Embryonic facial prominence (tissue), 1 donor: Measurements from ENCODE around the gene CER1.

Experiments
- DNase-seq: peaks from one replicate; pipeline ENCODE4 v3.0.0-alpha.2; 2016; ENCODE audit errors: extremely low spot score

CER1 gene, protein sequence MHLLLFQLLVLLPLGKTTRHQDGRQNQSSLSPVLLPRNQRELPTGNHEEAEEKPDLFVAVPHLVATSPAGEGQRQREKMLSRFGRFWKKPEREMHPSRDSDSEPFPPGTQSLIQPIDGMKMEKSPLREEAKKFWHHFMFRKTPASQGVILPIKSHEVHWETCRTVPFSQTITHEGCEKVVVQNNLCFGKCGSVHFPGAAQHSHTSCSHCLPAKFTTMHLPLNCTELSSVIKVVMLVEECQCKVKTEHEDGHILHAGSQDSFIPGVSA

DNA sequence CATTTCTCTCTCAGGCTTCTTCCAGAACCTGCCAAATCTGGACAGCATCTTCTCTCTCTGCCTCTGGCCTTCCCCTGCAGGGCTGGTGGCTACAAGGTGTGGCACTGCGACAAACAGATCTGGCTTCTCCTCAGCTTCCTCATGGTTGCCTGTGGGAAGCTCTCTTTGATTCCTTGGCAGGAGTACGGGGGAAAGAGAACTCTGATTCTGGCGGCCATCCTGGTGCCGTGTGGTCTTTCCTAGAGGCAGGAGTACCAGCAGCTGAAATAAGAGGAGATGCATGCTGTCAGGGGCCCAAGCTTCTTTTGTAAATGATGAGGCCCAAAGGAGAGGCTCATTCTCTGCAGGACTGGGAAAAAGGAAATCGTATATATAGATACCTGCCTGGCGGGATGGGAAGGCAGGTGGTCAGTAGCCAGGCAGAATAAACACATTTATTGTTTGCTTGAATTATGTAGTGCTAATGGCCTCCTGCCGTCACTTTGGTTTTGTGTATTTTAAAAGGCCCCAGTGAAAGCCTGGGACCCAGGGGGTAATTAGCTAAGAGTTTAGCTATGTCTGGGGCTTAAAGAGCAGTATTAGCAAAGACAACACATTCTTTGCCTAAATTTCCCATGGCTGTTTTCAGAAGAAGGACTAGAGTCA, at the start of gene CER1:
Gene CER1 (minus strand): TSS at position 343 of the 645 bp plus-strand sequence. CDS start 61 bp downstream, at position 282.
- DNase-seq, result no peak

DNA sequence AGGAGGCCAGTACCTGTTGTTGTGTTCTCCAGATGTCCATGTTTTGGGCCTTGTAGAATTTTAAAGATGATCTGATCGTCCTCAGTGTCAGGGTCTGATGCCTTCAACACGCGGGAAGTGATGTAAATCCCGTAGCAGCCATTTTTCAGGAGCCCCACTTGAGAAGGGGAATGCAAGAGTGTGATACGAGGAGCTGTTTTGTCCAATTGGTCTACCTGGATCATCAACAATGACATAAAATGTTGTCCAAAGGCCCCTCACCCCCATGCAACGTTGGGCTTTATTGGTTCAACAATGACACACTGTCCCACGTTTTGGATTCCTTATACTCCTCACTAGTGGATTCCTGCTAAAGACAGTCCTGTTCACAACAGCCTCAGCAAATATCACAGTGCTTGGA, 48.1 kb upstream of the CER1 start:
- DNase-seq, result no peak

DNA sequence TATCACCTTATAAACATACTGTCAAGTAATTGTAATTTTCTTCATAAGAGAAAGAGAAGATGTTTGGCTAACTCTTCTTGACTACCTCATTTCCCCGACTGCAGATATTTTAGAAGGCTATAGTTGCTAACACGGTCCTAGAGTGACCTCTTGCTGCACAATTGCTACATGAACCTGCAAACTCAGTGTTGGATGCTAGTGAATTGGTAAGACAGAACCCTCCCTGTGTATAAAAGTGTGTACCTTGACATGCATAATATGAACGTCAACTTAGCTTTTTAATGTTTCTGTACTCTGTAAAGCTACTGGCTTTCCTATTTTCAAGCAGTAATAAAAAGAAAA, 46.7 kb upstream of the CER1 start:
- DNase-seq, result no peak

DNA sequence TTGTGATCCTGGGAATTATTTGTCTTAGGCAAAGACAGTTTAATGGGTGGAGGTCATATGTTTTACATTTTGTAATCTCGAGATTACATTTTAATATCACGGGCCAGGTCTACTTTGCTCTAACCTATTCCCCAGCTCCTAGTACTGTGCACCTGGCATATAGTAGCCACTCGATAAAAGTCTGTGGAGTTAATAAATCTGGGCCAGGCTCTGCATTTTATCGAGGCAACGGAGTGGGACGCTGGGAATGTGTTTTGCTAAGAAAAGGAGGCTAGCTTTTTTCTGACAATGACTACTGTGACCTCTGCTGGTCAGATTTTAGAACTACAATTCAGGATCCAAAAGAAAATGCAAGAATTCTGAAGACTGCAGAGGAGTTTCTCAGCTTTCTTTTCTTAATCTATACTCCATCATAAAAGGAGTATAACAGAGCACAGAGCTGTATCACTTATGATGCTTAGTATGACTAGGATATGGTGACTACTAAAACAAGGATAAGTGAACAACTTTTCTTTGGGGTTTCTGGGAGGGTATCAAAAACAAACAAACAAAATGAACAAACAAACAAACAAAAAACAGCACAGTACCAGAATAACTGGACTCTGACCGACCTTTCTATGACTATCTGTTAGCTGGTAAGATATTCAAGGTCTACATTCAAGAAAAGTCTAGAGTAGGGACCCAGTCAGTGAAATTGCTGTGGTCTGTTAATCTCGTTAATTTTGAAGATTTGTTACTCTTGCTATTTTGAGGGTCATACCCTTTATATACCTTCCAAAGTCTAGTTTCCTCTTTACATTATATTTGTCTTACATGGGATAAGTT, 46.1 kb upstream of the CER1 start:
- DNase-seq, result peak; percentile 25

DNA sequence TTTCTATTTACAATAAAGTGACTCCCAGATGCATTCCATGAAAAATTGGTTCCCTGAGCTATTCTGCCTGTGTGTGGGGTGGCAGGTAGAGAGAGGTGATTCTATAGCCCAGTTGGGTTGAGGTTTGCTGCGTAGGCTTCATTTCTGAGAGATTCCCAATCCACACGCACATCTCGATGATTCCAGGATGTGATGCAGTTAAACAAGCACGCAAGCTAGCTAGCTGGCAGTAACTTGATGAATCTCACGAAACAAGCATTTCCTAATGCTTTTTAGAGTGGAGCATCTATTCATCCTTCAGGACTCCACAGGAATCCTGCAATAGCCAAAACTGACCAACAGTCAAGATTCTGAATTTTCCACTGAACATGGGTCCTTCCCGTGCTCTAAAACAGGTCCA, 43.8 kb upstream of the CER1 start:
- no peak for DNase-seq

DNA sequence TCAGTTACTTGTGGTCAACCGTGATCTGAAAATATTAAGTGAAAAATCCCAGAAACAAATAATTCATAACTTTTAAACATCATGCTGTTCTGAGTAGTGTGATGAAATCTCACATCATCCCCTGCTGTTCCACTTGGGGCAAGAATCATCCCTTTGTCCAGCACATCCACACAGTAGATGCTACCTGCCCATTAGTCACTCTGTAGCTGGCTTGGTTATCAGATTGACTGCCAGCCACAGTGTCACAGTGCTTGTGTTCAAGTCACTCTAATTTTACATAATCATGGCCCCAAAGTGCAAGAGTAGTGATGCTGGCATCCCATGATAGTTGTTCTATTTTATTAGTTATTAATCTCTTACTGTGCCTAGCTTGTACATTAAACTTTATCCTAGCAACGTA, 39.1 kb upstream of the CER1 start:
- DNase-seq, result no peak

DNA sequence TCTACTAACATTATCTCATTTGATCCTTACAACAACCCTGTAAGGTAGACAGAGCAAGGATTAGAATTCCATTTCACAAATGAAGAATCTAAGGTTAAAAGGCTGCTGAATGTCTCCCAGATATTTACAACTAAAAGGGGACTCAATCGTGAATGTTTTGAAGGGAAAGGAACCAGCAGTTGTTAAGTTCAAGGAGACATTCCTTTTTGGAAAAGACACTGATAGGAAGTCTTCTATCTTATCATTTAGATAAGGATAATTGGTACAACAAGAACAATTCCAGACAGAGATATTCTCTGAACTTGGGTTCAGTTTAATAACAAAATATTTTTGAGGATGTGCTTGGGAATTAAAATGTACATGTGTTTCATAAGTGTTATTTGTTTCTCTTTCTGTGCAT, 37.5 kb upstream of the CER1 start:
- DNase-seq, result no peak

DNA sequence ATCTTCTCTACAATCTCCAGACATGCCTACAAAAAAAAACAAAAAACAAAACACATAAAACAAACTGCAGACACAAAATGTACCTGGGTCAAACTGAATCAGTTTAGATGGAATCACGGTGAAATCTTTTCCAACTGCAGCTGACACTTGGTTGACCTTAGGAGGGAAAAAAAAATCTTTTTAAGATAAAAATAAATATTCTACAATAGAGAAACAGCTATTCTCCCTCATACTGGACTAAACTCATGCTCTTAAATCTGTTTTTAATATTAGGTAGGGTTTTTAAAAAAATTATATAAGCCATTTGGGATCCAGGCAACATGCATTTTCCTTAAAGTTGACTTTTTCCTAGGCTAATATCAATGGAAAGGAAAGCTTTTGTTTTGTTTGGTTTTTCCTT, 33.8 kb upstream of the CER1 start:
- DNase-seq, result no peak

DNA sequence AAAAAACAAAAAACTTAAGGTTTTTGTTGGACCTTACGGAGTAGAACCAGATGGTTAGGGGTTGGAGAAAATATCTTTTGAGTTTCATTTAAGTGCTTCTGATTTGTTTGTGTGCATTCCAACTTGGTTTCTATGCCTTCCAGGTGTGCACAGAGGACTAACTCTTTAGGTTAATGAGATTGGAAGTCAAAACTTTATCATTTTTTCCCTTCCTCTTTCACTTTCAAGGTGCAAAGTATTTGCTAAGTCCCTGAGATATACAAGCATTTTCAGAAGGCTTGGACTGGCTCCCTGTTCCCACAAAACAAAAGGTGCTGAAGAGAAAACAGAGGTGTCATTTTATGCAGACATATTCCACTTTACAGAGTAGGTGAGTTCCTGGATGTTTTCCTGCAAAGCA, 30.3 kb upstream of the CER1 start:
- no peak for DNase-seq

DNA sequence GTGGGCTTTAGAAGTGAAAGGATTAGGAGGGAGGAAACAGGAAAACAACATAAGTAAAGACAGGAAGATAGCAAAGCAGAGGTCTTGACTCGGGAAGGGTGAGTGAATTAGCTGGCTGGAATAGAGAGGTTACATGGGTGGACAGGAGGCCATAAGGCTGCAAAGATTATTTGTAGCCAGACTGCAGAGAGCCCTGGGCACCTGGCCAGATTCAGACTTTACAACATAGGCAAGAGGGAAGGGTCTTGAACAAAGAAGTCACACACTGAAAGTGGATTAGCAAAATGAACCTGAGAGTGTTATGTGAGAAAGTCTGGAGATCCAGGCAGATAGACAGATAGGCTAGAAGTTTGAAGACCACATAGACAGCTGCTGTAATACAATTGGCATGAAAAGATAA, 29.7 kb upstream of the CER1 start:
- DNase-seq, result no peak

DNA sequence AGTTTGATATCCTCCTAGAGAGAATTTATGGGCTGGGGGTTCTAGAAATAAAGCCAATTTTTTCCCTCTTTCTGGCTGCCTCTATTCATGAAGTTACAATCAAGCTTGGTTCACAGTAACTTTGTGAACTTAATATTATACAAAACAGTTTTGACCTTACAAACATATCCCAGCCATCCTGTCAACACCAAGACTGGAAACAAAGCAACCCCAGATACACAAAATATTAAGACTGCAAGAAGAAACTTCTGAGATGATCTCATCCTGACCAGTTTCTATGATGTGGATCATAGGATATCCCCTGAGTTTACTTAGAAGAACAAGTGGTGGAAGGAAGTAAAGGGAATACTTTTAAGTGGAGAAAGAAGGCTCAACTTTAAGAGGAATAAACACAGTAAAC, 28.3 kb upstream of the CER1 start:
- DNase-seq, result no peak

DNA sequence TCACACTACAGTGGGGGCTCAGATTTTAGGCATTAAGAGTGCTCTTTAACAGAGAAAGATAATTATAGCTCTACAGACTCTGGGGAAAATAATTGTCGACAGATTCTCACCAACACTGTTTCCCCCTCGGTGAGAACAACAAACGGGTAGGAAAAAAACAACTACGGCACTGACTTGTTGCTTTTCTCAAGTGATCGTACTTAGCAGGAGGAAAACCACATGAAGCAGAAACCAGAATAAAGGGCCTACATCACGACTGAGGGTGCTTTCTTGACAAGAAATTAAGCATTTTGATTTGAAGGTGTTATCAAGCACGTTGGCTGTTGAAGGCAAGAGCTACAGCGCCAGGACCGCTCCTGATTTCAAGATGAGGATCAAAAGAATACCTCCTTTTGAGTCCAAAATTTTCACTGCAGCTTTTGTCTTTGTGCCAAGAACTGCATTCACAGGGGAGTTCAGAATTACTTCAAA, 27.2 kb upstream of the CER1 start:
- no peak for DNase-seq

DNA sequence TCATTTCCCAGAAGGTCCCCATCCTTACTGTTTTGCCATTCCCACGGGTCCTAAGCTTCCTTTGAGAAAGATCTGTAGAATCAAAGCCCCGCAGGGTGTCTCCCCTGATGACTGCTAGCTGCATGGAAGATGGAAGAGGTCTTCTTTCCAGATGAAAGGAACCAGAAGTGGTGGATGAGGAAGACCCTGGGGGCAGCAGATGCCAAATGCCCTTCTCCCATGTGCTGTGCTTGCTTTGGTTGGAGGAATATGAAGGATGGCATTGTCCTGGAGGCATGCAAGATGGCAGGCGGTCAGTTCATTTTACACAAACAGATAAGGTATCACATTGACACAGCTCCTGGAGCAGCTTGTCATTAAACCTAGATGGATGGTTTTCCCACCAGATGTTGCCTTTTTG, 25.8 kb upstream of the CER1 start:
- DNase-seq, result no peak

DNA sequence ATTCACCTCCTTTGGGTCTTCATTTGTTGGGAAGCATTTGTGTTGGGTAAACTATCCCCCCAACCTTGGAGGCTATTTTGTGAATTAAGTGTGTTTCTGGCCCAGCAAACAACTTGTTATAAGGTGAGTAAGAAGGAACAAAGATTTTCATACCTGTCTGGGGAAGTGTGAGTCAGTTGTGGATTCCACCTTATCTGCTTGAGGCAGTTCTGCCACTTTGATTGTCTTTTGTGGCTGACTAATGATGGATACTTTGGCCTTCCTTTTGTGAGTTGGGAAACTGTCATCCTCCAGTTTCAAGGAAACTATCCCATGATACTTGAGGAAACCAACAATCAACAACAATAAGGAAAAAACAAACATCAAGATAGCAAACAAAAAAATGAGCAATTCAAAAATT, 24.6 kb upstream of the CER1 start:
- no peak for DNase-seq

DNA sequence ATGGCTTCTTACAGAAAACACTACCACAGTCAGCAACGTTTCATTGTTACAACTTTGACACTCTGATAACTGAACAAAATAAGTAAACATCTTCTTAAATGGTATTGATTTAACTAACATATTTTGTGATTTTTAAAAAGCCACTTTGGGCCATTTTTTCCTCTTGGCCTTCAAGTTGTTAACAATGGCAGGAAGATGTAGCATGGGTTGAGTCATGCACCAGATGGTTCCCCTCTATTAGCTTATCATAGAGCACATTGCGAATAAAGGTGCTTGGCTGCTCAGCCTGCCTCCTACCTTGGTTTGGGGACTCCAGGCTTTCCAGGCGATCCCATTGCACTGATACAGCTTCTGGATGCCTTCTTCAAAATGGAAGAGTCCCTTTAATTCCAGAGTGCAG, 24.1 kb upstream of the CER1 start:
- DNase-seq, result no peak

DNA sequence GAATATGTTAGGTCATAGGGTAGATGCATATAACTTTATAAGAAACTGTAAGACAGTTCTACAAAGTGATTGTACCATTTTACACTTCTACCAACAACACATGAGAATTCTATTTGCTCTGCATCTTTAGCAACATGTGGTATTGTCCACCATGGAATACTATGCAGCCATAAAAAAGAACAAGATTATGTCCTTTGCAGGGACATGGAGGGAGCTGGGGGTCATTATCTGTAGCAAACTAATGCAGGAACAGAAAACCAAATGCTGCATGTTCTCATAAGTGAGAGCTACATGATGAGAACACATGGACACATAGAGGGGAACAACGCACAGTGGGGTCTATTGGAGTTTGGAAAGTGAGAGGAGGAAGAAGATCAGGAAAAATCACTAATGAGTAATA, 22.2 kb upstream of the CER1 start:
- DNase-seq, result no peak

DNA sequence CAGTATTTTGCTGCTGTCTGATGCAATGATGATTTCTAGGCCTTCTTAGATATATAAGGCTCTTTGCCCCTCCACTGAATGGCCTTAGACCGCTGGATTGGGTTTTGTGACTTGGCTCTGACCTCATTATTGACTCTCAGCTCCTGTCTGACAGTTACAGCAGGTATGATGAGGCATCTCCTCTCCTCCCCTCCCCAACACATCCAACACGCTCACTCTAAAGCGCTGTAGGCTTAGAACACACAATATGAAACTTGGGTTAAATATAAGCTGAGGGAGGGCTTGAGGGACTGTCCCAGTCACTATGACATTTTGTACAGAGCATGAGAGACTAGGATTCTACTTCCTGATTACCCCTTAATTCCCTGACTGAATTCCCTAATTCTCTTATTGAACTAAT, 18.8 kb upstream of the CER1 start:
- no peak for DNase-seq

DNA sequence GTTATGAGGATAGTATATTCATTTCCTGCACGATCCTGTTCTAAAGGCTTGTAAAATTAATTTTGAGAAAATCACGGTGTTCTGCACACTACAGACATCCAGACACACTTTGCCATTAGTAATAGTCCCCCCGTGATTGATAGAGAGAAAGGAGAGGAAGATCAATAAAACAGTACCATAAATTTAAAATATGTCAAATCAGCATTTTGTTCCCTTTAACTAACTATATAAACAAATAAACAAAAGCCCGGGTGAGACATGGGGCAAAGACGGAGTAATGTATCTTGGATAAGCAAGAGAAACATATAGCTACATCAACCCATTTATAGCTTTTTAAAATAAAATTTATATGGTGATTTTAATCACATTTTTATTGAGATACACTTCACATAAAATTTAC, 10.6 kb upstream of the CER1 start:
- no peak for DNase-seq

DNA sequence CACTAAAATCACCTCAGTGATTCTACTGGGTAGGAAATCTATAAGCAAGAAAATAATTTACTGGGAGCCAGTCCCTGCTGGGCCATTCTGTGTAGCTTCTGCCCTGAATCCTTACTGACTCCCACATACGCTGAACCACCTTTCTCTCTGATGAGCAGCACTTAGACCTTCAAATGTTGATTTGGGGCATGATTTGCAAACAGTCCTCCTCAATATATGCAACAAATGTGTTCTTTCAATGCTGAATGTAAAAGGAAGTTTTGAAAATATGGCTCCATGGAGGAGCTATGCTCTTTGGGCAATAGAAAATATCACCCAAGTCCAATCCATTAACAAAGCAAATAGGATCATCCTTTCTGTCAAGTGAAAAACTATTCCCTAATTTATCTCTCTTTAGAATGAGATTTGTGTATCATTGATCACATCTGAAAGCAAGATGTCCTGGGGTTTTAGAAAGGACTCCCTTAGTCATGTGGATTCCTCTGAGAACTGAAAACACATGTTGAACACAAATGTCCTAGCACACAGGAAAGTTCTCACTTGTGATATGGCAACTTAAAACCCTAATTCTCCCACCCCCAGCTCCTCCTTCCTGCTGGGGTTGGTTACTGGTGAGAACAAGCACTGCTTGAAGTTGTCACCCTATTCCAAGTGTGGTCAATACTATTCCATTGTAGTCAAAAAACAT, 8.9 kb upstream of the CER1 start:
- no peak for DNase-seq

DNA sequence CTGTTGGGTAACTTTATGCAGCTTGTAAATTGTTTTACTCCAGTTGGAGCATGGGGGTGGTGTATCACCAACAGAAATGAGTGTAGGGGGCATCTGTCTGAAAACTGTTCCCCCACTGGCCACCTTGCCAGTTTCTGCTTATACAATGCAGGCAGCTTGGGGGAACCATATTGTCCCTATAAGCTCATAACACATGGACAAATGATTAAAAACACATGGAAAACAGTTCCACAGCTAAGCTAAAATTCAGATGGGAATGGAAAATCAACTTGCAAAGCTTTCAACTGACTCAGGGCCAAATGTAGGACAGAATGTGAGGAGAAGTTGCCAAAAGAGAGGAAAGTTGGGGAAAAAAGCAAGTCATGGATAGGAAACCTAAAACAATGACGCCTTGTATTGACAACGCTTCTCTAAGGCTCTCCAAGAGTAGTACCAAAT, 7.9 kb upstream of the CER1 start:
- peak; percentile 77 for DNase-seq

DNA sequence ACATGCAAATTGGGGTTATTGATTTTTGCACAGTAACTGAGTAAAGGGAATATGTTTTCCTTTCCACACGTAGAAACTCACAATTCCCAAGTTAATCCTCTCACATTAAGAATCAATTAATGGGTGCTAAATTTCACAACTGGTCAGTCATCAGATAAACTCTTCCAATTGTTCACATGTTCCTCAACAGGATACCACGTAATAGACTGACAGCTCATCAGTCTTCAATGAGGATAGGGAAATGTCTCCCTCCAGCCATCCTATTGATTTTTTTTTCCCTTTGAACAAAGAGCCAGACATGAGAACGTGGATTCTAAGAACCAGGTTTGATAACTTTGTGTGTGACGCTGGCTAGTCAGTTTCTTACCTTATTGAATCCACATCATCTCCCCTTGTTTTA, 768 bp upstream of the CER1 start:
- no peak for DNase-seq

DNA sequence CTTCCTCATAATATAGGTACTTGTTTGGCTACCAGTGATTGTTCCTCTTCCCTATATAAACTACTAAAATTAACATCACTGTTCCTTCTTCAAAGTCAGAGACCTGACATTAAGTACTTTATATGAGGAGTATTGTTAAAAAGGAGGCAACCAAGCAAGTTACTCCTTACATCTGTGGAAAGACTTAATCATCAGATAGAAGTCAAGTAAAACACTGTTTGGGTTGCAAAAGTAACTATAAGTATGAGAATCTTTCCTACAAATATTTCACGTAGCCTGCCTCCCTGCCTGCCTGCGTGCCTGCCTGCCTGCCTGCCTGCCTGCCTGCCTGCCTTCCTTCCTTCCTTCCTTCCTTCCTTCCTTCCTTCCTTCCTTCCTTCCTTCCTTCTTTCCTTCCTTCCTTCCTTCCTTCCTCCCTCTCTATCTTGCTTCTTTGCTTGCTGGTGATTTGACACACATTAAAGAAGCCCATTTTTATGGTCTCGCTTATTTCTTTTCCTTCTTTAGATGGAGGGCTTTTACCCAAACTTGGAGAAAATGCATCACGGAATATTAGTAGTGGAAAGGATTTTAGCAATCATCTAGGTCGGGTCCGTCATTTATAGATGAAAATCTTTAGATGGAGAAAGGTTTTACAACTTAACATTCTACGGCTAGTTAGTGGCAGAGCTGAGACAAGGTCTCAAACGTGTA, 3.2 kb downstream of the CER1 start:
- no peak for DNase-seq
